Activated B cell treated with CpG ODN at 0.5 μM for 24 hours (primary cell): Measurements from ENCODE around the gene NEIL1. TPM values are rescaled to one million over a fixed set of nuclear protein-coding genes. Genes with fewer than 3 reads are reported as not detected.
"Not testable (repeated sequence)": the region's sequence is repeated elsewhere in the genome, so short reads cannot be mapped to it uniquely, and the experiment has no call there.

ENCODE experiments used
- ATAC-seq: fragments of 200-7000 bp; cut with Tn5 transposase; one replicate; pipeline ENCODE4 v1.10.0; 2021; ENCODE audit warnings: low read depth, mild to moderate bottlenecking, moderate library complexity
- CTCF ChIA-PET: fragments of 350-600 bp; sonication (Branson Sonifier 250); formaldehyde crosslinking; loops from one replicate; lab custom pipeline; 2021; ENCODE audit warnings: antibody characterized with exemption; lab: Charles Lee
- POLR2A ChIA-PET: fragments of 350-600 bp; sonication (Branson Sonifier 250); formaldehyde crosslinking; loops from one replicate; lab custom pipeline; 2021; ENCODE audit warnings: antibody characterized with exemption; lab: Charles Lee
- DNase-seq: peaks from one replicate; pipeline ENCODE4 v3.0.0; 2022
- H3K27ac Mint-ChIP-seq: one replicate; pipeline ENCODE4 v1.8.0; 2020; ENCODE audit warnings: mixed read lengths
- H3K27me3 Mint-ChIP-seq: one replicate; pipeline ENCODE4 v1.8.0; 2021; ENCODE audit warnings: mixed read lengths
- H3K36me3 Mint-ChIP-seq: one replicate; pipeline ENCODE4 v1.8.0; 2021; ENCODE audit warnings: low read depth, mixed read lengths
- H3K4me1 Mint-ChIP-seq: one replicate; pipeline ENCODE4 v1.8.0; 2021; ENCODE audit warnings: mixed read lengths
- H3K4me3 Mint-ChIP-seq: one replicate; pipeline ENCODE4 v1.8.0; 2020; ENCODE audit warnings: mild to moderate bottlenecking, mixed read lengths
- H3K9me3 Mint-ChIP-seq: one replicate; pipeline ENCODE4 v1.8.0; 2020; ENCODE audit warnings: mixed read lengths
- intact Hi-C: fragments of 100-400 bp; cut with micrococcal nuclease; formaldehyde crosslinking; loops from one replicate; pipeline ENCODE4 v1.15.1; 2024
- total RNA-seq: library from RNA; stranded (reverse); gene quantifications from 2 replicates; pipeline ENCODE4 v1.2.3, GENCODE V29; 2022
- TF ChIP-seq, protein P1 (sequence below): fragments of 200-600 bp; IDR thresholded peaks from one replicate; pipeline ENCODE4 v1.8.0; 2022; ENCODE audit warnings: antibody characterized with exemption, mild to moderate bottlenecking

NEIL1 gene
- total RNA-seq, 1 donor from 2014 or later, result 35.8 TPM

DNA sequence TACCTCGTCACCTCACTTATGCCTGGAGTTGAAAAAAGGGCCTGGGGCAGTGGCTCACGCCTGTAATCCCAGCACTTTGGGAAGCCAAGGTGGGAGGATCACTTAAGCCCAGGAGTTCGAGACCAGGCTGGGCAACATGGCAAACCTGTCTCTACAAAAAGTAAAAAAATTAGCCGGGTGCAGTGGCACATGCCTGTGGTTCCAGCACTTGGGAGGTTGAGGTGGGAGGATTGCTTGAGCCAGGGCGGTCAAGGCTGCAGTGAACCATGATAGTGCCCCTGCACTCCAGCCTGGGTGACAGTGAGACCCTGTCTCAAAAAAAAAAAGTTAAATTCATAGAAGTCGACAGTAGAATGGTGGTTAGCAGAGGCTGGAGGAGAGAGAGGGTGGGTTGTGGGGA lies 4.6 kb upstream of the NEIL1 start:
- H3K27me3 Mint-ChIP-seq, result no peaks in the 10 kb centered on the region
- no peaks in the 10 kb centered on the region for H3K9me3 Mint-ChIP-seq
- H3K27ac Mint-ChIP-seq, result no peak overlapping the region
- intact Hi-C loops, result no loop called here
- DNase-seq, result no peak
- no peak overlapping the region for H3K4me3 Mint-ChIP-seq
- ChIA-PET POLR2A (interaction anchor here (0.7 kb wide), 1 partner anchor 333 kb away, joined by 3 read pairs; no protein-coding TSS in a partner anchor), CTCF (no interaction called here)
- no peak for ATAC-seq
- H3K4me1 Mint-ChIP-seq, result peaks cover 15% of the 10 kb centered on the region
- TF ChIP-seq, protein P1, sequence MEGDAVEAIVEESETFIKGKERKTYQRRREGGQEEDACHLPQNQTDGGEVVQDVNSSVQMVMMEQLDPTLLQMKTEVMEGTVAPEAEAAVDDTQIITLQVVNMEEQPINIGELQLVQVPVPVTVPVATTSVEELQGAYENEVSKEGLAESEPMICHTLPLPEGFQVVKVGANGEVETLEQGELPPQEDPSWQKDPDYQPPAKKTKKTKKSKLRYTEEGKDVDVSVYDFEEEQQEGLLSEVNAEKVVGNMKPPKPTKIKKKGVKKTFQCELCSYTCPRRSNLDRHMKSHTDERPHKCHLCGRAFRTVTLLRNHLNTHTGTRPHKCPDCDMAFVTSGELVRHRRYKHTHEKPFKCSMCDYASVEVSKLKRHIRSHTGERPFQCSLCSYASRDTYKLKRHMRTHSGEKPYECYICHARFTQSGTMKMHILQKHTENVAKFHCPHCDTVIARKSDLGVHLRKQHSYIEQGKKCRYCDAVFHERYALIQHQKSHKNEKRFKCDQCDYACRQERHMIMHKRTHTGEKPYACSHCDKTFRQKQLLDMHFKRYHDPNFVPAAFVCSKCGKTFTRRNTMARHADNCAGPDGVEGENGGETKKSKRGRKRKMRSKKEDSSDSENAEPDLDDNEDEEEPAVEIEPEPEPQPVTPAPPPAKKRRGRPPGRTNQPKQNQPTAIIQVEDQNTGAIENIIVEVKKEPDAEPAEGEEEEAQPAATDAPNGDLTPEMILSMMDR, result no peak
- peaks cover 10% of the 10 kb centered on the region for H3K36me3 Mint-ChIP-seq

DNA sequence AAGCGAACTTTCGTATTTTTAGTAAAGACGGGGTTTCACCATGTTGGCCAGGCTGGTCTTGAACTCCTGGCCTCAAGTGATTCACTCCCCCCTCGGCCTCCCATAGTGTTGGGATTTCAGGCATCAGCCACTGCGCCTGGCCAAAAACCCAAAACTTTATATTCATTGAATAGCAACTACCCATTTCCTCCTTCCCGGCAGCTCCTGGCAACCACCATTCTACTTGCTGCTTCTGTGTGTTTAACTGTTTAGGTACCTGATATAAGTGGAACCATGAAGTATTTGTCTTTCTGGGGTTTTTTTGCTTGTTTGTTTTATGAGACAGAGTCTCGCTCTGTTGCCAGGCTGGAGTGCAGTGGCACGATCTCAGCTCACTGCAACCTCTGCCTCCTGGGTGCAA lies 2.9 kb upstream of the NEIL1 start:
- H3K9me3 Mint-ChIP-seq, CTCF ChIA-PET, intact Hi-C loops, POLR2A ChIA-PET, H3K27ac Mint-ChIP-seq, DNase-seq, ATAC-seq, H3K4me3 Mint-ChIP-seq, H3K27me3 Mint-ChIP-seq: not testable (repeated sequence)
- Mint-ChIP-seq H3K36me3 (peaks cover 11% of the 10 kb centered on the region), H3K4me1 (peaks cover 21% of the 10 kb centered on the region)

GRCh38 chr15:75347222-75348033 lies 589 bp downstream of the NEIL1 start:
- peaks cover 11% of the 10 kb centered on the region for H3K36me3 Mint-ChIP-seq
- H3K9me3 Mint-ChIP-seq, result peaks cover 7% of the 10 kb centered on the region
- intact Hi-C loops, result loop anchor here (1.0 to 5.0 kb wide), 6 partner anchors 11 to 560 kb away; partner anchors contain the start of genes COMMD4, IMP3, MAN2C1 and SIN3A
- H3K27ac Mint-ChIP-seq, result peak overlapping the region; percentile 85
- ChIA-PET POLR2A (interaction anchor here (0.6 to 3.5 kb wide), 6 partner anchors 21 to 473 kb away, joined by 3 to 52 read pairs (median 6); partner anchors contain the start of genes IMP3, MAN2C1 and SIN3A), CTCF (interaction anchor here (1.0 to 3.0 kb wide), 2 partner anchors 20 kb away, joined by 8 to 11 read pairs; partner anchors contain the start of gene MAN2C1)
- peak overlapping the region; percentile 86 for H3K4me3 Mint-ChIP-seq
- peaks cover 46% of the 10 kb centered on the region for H3K4me1 Mint-ChIP-seq
- peak; percentile 77 for ATAC-seq
- peaks cover 1% of the 10 kb centered on the region for H3K27me3 Mint-ChIP-seq
- peak; percentile 69 for DNase-seq
- TF ChIP-seq, protein P1, result no peak

DNA sequence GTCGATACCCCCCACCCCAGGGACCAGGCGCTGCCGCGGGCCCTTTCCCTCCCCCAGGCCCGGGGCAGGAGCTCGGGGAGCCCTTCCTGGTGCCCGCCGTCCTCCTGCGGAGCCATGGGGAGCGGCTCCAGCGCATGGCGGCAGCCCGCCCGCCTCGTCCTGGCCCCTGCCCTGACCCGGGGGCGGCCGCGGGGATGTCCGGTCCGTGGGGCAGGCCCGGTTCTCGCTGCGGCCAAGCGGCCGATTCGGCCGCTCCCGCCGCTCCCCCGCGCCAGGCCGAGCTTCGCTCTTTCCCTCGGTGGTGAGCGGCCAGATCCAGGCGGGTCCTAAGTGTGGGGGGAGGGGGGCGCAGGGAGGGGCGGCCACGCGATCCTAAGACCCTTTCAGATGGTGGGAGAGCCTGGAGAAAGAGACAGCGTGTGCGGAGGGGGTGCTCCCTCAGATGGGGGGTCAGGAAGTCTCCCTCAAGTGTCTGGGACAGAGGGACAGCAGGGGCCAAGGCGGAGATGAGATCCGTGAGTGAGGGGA lies 1.3 kb downstream of the NEIL1 start:
- TF ChIP-seq, protein P1, result no peak
- H3K27me3 Mint-ChIP-seq, result peaks cover 1% of the 10 kb centered on the region
- H3K27ac Mint-ChIP-seq, result peak overlapping the region; percentile 85
- ChIA-PET POLR2A (interaction anchor here (0.6 to 3.5 kb wide), 6 partner anchors 12 to 474 kb away, joined by 3 to 52 read pairs (median 6); partner anchors contain the start of genes COMMD4, MAN2C1 and SIN3A), CTCF (interaction anchor here (3.0 kb wide), 1 partner anchor 19 kb away, joined by 11 read pairs; the partner anchor contains the start of gene MAN2C1)
- peaks cover 11% of the 10 kb centered on the region for H3K36me3 Mint-ChIP-seq
- DNase-seq (no peak), ATAC-seq (no peak)
- peaks cover 46% of the 10 kb centered on the region for H3K4me1 Mint-ChIP-seq
- peaks cover 7% of the 10 kb centered on the region for H3K9me3 Mint-ChIP-seq
- intact Hi-C loops, result loop anchor here (5.0 kb wide), 3 partner anchors 104 to 561 kb away; partner anchors contain the start of genes IMP3 and SIN3A
- peak overlapping the region; percentile 86 for H3K4me3 Mint-ChIP-seq

GRCh38 chr15:75348562-75349350 lies 1.9 kb downstream of the NEIL1 start:
- Mint-ChIP-seq H3K4me1 (peaks cover 46% of the 10 kb centered on the region), H3K36me3 (peaks cover 11% of the 10 kb centered on the region), H3K4me3 (peak overlapping the region; percentile 72), H3K27ac (peak overlapping the region; percentile 18), H3K27me3 (peaks cover 1% of the 10 kb centered on the region), H3K9me3 (peaks cover 7% of the 10 kb centered on the region)
- TF ChIP-seq, protein P1, result no peak
- intact Hi-C loops, result loop anchor here (5.0 kb wide), 3 partner anchors 104 to 561 kb away; partner anchors contain the start of genes IMP3 and SIN3A
- DNase-seq, result no peak
- no peak for ATAC-seq
- POLR2A ChIA-PET, result interaction anchor here (0.6 to 3.5 kb wide), 7 partner anchors 13 to 475 kb away, joined by 3 to 52 read pairs (median 5); partner anchors contain the start of genes COMMD4, MAN2C1 and SIN3A
- CTCF ChIA-PET, result interaction anchor here (3.0 kb wide), 1 partner anchor 19 kb away, joined by 11 read pairs; the partner anchor contains the start of gene MAN2C1

DNA sequence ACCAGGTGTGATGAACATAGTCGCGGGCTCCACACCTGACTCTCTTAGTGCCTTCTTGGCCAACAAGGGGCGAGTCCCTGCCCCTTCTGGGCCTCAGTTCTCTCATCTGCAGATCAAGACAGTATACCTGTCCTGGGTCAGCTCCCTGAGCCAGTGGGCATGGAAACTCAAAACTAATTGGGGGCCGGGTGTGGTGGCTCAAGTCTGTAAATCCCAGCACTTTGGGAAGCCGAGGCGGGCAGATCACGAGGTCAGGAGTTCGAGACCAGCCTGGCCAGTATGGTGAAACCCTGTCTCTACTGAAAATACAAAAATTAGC lies 2.5 kb downstream of the NEIL1 start:
- Mint-ChIP-seq H3K27ac (peak overlapping the region; percentile 94), H3K36me3 (peaks cover 11% of the 10 kb centered on the region), H3K4me1 (peaks cover 42% of the 10 kb centered on the region)
- DNase-seq, H3K9me3 Mint-ChIP-seq, ATAC-seq, H3K27me3 Mint-ChIP-seq, H3K4me3 Mint-ChIP-seq: not testable (repeated sequence)
- intact Hi-C loops, result loop anchor here (5.0 kb wide), 3 partner anchors 103 to 562 kb away; partner anchors contain the start of genes IMP3 and SIN3A
- ChIA-PET CTCF (interaction anchor here (3.0 kb wide), 1 partner anchor 18 kb away, joined by 11 read pairs; the partner anchor contains the start of gene MAN2C1), POLR2A (interaction anchor here (0.6 to 3.5 kb wide), 5 partner anchors 14 to 305 kb away, joined by 3 to 52 read pairs (median 3); partner anchors contain the start of genes COMMD4, MAN2C1 and SIN3A)
